Ovary (tissue), 10 donors: ENCODE measurements around the gene TMEM212. TPM values are rescaled to one million over a fixed set of nuclear protein-coding genes. Genes with fewer than 3 reads are reported as not detected.
A peak's percentile ranks its signal among the peaks of the same experiment; 100 is the strongest.

ENCODE experiments used
- DNase-seq, 5 donors: peaks; one replicate each; pipeline ENCODE4 v3.0.0-alpha.2; 2019 to 2020
- H3K27ac ChIP-seq, 2 donors: fragments of 200-600 bp; one replicate each; pipeline versions ENCODE4 v1.5.1 to v1.8.0; 2019 to 2022
- H3K27me3 ChIP-seq: fragments of 200-600 bp; one replicate; pipeline ENCODE4 v1.8.0; 2022
- H3K36me3 ChIP-seq: fragments of 200-600 bp; sonication (generic); one replicate; pipeline ENCODE4 v1.5.1; 2019
- H3K4me1 ChIP-seq: one replicate; pipeline ENCODE4 v1.8.1; 2013; ENCODE audit warnings: mild to moderate bottlenecking, moderate library complexity; ENCODE audit not compliant: insufficient read depth
- H3K4me3 ChIP-seq: fragments of 200-600 bp; sonication (generic); one replicate; pipeline ENCODE4 v1.5.1; 2017
- H3K9me3 ChIP-seq, 2 donors: fragments of 200-600 bp in 1 of 2; sonication (generic) in 1 of 2; one replicate each; pipeline versions ENCODE4 v1.5.1 to v1.8.1; 2013 to 2019; ENCODE audit warnings: mild to moderate bottlenecking in 1 of 2, moderate library complexity in 1 of 2
- EP300 ChIP-seq: sonication (generic); formaldehyde crosslinking; IDR thresholded peaks from one replicate; pipeline ENCODE4 v1.6.1; 2017; ENCODE audit warnings: antibody characterized with exemption
- POLR2A ChIP-seq: fragments of 450-650 bp; IDR thresholded peaks from one replicate; pipeline ENCODE4 v1.6.1; 2017; ENCODE audit warnings: antibody characterized with exemption, mild to moderate bottlenecking, moderate library complexity
- WGBS, 3 donors: extraction: QIAGEN DNeasy Blood & Tissue Kit in 1 of 3; methylation state at CpG; one replicate each; pipeline versions ENCODE4 v1.1.5 to v1.1.7; 2013 to 2017; 5-methylcytosine and 5-hydroxymethylcytosine counted together
- intact Hi-C, 4 donors: fragments of 100-400 bp; cut with DNase I; formaldehyde crosslinking; loops; one replicate each; pipeline versions ENCODE4 v1.11.0 to v1.15.1; 2022 to 2023
- long read RNA-seq, 3 donors: library from polyadenylated mRNA in 2 of 3; unstranded in 2 of 3; transcript quantifications; one replicate each; pipeline ENCODE4 v2.0.0 and lab custom pipeline, GENCODE V29; 2021 to 2026
- polyA plus RNA-seq, 2 donors: library from polyadenylated mRNA; stranded (reverse); fragments of 200-250 nt in 1 of 2; fragments of 350-450 nt in 1 of 2; fragmentation: Illumina TruSeq in 1 of 2; extraction: RNeasy Lipid Tissue Mini Kit (QIAGEN cat#74804) in 1 of 2; gene quantifications; one replicate each; pipeline ENCODE4 v1.2.3, GENCODE V29; 2013 to 2014
- total RNA-seq, 7 donors: library from RNA; depleted of rRNA in 2 of 7; stranded (reverse); fragments of >200 nt in 2 of 7; fragmentation: NEBNext Ultra II Directional in 3 of 7; extraction: Animal tissue kit (Norgen Biotek cat#: 25700) in 3 of 7; gene quantifications; one replicate each; pipeline versions ENCODE4 v1.1.0 to v1.2.4, GENCODE V29; 2016 to 2023
- TF ChIP-seq, protein P1 (sequence below), 3 donors: fragments of 450-650 bp in 2 of 3; fragments of 200-600 bp in 1 of 3; IDR thresholded peaks; one replicate each; pipeline versions ENCODE4 v1.5.1 to v1.8.0; 2016 to 2022; ENCODE audit warnings: antibody characterized with exemption in 3 of 3, mild to moderate bottlenecking in 1 of 3
- donor health status: DM: no; HTN: no; CAD: no; lungs with moderate emphysema.
- donor health status: DM: no; HTN: no; CAD: no.
- donor health status: Bipolar disorder and iron deficiency.
- donor health status: DM: yes; HTN: yes; CAD: no.
- donor health status: DM: no; HTN: no; CAD: no.
- donor health status: DM: yes; HTN: yes; CAD: no.

The TMEM212 gene
- total RNA-seq (1 to 10 TPM in 2 of 7 donors, under 1 TPM in 2, not detected in 3; 0.35 to 5.5 (median 0.93) TPM), polyA plus RNA-seq (not detected)
- long read RNA-seq, donor 1 = 0 reads
- long read RNA-seq, donor 2 = 0 reads
- long read RNA-seq, donor 3 = 0 reads

- Histone ChIP-seq H3K4me1 (peaks cover 12% of the 10 kb centered on the region), H3K27ac (peak within 1 kb of the TSS in 1 of 2 donors; percentile 37)
- 28 to 41% (median 34%) methylated on average over 5 of the region's 5 CpGs for WGBS, 3 donors
Observed at GRCh38 chr3:171842864-171843518, at the start of gene TMEM212. TMEM212 (plus strand) TSS chr3:171843349; CDS start chr3:171843384, 35 bp downstream.

DNA sequence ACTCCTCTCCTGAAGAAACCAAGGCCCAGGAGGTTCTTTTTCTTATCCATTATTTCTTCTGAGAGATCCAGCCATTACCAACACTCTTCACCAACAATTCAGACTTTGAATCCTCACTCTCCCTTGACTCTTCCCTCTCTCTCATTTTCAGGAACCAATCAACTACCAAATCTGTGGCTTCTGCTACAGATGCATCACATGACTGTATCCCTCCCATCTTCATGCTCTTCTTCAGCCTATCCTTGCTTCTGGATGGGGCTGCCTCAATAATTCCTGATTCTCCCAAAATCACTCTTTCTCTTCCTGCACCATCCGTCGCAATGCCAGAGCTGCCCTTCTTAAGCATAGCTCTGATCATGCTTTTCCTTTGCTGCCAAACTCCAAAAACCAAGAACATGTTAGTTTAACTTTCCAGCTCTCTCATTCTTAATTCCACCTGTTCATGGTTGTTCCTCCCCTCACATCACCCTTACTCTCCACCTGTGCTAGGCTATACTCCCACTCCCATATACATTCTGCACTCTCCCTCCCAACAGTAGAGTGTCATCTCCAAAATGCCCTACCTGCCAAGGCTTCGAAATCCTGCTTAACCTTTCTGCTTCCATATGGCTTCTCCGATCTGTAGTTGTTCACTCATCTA, 46.4 kb upstream of the TMEM212 start:
- Histone ChIP-seq H3K27ac (no peak overlapping the region), H3K4me3 (no peak overlapping the region), H3K9me3 (no peaks in the 10 kb centered on the region), H3K27me3 (no peaks in the 10 kb centered on the region), H3K36me3 (no peaks in the 10 kb centered on the region), H3K4me1 (peaks cover 13% of the 10 kb centered on the region)
- intact Hi-C loops = no loop called here
- 96 to 100% (median 98%) methylated on average over 4 of the region's 4 CpGs for WGBS, 3 donors
- DNase-seq = no peak
- TF ChIP-seq, protein P1, sequence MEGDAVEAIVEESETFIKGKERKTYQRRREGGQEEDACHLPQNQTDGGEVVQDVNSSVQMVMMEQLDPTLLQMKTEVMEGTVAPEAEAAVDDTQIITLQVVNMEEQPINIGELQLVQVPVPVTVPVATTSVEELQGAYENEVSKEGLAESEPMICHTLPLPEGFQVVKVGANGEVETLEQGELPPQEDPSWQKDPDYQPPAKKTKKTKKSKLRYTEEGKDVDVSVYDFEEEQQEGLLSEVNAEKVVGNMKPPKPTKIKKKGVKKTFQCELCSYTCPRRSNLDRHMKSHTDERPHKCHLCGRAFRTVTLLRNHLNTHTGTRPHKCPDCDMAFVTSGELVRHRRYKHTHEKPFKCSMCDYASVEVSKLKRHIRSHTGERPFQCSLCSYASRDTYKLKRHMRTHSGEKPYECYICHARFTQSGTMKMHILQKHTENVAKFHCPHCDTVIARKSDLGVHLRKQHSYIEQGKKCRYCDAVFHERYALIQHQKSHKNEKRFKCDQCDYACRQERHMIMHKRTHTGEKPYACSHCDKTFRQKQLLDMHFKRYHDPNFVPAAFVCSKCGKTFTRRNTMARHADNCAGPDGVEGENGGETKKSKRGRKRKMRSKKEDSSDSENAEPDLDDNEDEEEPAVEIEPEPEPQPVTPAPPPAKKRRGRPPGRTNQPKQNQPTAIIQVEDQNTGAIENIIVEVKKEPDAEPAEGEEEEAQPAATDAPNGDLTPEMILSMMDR (IDR thresholded peaks at IDR 0.05) = no peak
- TF ChIP-seq POLR2A = no peak
- no peak for TF ChIP-seq EP300

More at GRCh38 chr3:171842864-171843518, at the start of gene TMEM212:
- Histone ChIP-seq H3K9me3 (no peaks in the 10 kb centered on the region), H3K4me3 (no peak within 1 kb of the TSS), H3K27me3 (no peaks in the 10 kb centered on the region), H3K36me3 (no peaks in the 10 kb centered on the region)
- intact Hi-C loops = loop anchor here in 2 of 4 donors (10.0 kb wide), 1 partner anchor 192 kb away; the partner anchor contains the start of gene FNDC3B (in 2 of the 2)
- TF ChIP-seq, protein P1 (IDR thresholded peaks at IDR 0.05) = no peak
- TF ChIP-seq EP300 (no peak), POLR2A (no peak)
- DNase-seq = no peak

DNA sequence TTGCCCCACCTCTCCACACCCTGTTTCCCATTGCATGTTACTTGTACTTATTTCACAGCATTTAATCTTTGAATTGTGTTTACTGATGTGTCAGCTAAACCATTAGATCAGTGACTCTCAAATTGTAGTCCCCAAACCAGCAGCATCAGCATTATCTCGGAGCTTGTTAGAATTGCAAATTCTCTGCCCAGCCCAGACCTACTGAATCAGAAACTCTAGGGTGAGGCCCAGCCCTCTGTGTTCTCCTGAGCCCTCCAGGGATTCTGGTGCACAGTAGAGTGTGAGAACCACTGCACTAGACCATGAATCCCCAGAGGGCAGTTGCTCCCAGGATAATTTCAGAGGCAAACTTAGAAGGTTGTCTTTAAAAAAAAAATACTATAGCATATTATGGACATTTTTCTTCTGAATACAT, 45.9 kb upstream of the TMEM212 start:
- Histone ChIP-seq H3K4me3 (no peak overlapping the region), H3K9me3 (no peaks in the 10 kb centered on the region), H3K4me1 (peaks cover 10% of the 10 kb centered on the region), H3K27ac (no peak overlapping the region), H3K27me3 (no peaks in the 10 kb centered on the region), H3K36me3 (no peaks in the 10 kb centered on the region)
- intact Hi-C loops = no loop called here
- no peak for TF ChIP-seq EP300
- TF ChIP-seq POLR2A = no peak
- TF ChIP-seq, protein P1 (IDR thresholded peaks at IDR 0.05) = no peak
- WGBS, 3 donors = 77 to 84% (median 79%) methylated on average over 1 of the region's 1 CpG
- DNase-seq = no peak

GRCh38 chr3:171797873-171798272, 45.3 kb upstream of the TMEM212 start:
- TF ChIP-seq, protein P1 (IDR thresholded peaks at IDR 0.05) = no peak
- TF ChIP-seq EP300 (no peak), POLR2A (no peak)
- Histone ChIP-seq H3K9me3 (no peaks in the 10 kb centered on the region), H3K4me3 (no peak overlapping the region), H3K36me3 (no peaks in the 10 kb centered on the region), H3K27ac (peak overlapping the region in 1 of 2 donors; percentile 7), H3K4me1 (peaks cover 11% of the 10 kb centered on the region), H3K27me3 (no peaks in the 10 kb centered on the region)
- WGBS, 3 donors = 56 to 65% (median 61%) methylated on average over 3 of the region's 3 CpGs
- intact Hi-C loops = no loop called here
- DNase-seq = no peak
